GM21381 (cell line): ENCODE measurements around the gene POLR3E.
"Not testable (repeated sequence)": the region's sequence is repeated elsewhere in the genome, so short reads cannot be mapped to it uniquely, and the experiment has no call there.

Experiments
- ATAC-seq: cut with Tn5 transposase; IDR thresholded peaks from one replicate; pipeline ENCODE4 v1.9.1; 2021; ENCODE audit warnings: mild to moderate bottlenecking, moderate library complexity; ENCODE audit not compliant: unreplicated experiment

POLR3E gene

GRCh38 chr16:22359679-22360078, 62.5 kb downstream of the POLR3E start:
- ATAC-seq: no peak

- ATAC-seq: no peak
Observed at GRCh38 chr16:22360963-22361659, 63.9 kb downstream of the POLR3E start.

GRCh38 chr16:22364241-22364640, 67.0 kb downstream of the POLR3E start:
- no peak for ATAC-seq

GRCh38 chr16:22366371-22366770, 69.2 kb downstream of the POLR3E start:
- no peak for ATAC-seq

- ATAC-seq: no peak
Observed at GRCh38 chr16:22366889-22367288, 69.7 kb downstream of the POLR3E start.

GRCh38 chr16:22368200-22368826, 71.1 kb downstream of the POLR3E start:
- not testable (repeated sequence) for ATAC-seq

GRCh38 chr16:22369221-22369811, 72.1 kb downstream of the POLR3E start:
- no peak for ATAC-seq

- ATAC-seq: no peak
Observed at GRCh38 chr16:22370038-22370820, 73.0 kb downstream of the POLR3E start.

- no peak for ATAC-seq
Observed at GRCh38 chr16:22372882-22373661, 75.9 kb downstream of the POLR3E start.

GRCh38 chr16:22373662-22374310, 76.6 kb downstream of the POLR3E start:
- ATAC-seq: peak; percentile 19

GRCh38 chr16:22374311-22375116, 77.3 kb downstream of the POLR3E start, which contains the start of gene CDR2:
Gene CDR2 (minus strand): TSS chr16:22374619. CDS start chr16:22374309, 310 bp downstream.
- peak; percentile 89 for ATAC-seq

- ATAC-seq: no peak
Observed at GRCh38 chr16:22375117-22375962, 78.1 kb downstream of the POLR3E start.

- ATAC-seq: no peak
Observed at GRCh38 chr16:22375963-22376640, 78.9 kb downstream of the POLR3E start.

GRCh38 chr16:22379656-22380055, 82.4 kb downstream of the POLR3E start:
- ATAC-seq: no peak

- ATAC-seq: no peak
Observed at GRCh38 chr16:22380529-22380928, 83.3 kb downstream of the POLR3E start.

- no peak for ATAC-seq
Observed at GRCh38 chr16:22381392-22381791, 84.2 kb downstream of the POLR3E start.

GRCh38 chr16:22383827-22384226, 86.6 kb downstream of the POLR3E start:
- no peak for ATAC-seq
